Aorta (tissue), 5 donors: ENCODE measurements around the gene EXD3. TPM values are rescaled to one million over a fixed set of nuclear protein-coding genes. Genes with fewer than 3 reads are reported as not detected.

Experiments used
- ATAC-seq: fragments of 200-7000 bp; cut with Tn5 transposase; one replicate; pipeline ENCODE4 v1.9.1; 2022; ENCODE audit warnings: moderate library complexity; ENCODE audit not compliant: low FRiP score
- DNase-seq, 2 donors: peaks; one replicate each; pipeline ENCODE4 v3.0.0-alpha.2; 2020
- H3K27ac ChIP-seq, 2 donors: one replicate each; pipeline ENCODE4 v1.5.1; 2013; ENCODE audit warnings: low read length in 2 of 2, mild to moderate bottlenecking in 2 of 2, moderate library complexity in 2 of 2, control low read depth in 1 of 2, inconsistent platforms in 1 of 2, low read depth in 1 of 2
- H3K27me3 ChIP-seq, 2 donors: one replicate each; pipeline ENCODE4 v1.6.1; 2013; ENCODE audit warnings: control low read depth in 1 of 2, low read length in 1 of 2, mild to moderate bottlenecking in 1 of 2, moderate library complexity in 1 of 2; ENCODE audit not compliant: insufficient read depth in 2 of 2, control insufficient read depth in 1 of 2
- H3K36me3 ChIP-seq, 2 donors: one replicate each; pipeline ENCODE4 v1.6.1; 2013; ENCODE audit warnings: control low read depth in 1 of 2, low read length in 1 of 2, mild to moderate bottlenecking in 1 of 2; ENCODE audit not compliant: insufficient read depth in 2 of 2, control insufficient read depth in 1 of 2
- H3K4me1 ChIP-seq, 2 donors: one replicate each; pipeline ENCODE4 v1.6.1; 2013; ENCODE audit warnings: low read length in 2 of 2, control low read depth in 1 of 2, mild to moderate bottlenecking in 1 of 2, moderate library complexity in 1 of 2; ENCODE audit not compliant: insufficient read depth in 2 of 2, control insufficient read depth in 1 of 2
- H3K4me3 ChIP-seq, 2 donors: one replicate each; pipeline ENCODE4 v1.5.1; 2013; ENCODE audit warnings: low read length in 2 of 2, control low read depth in 1 of 2, mild to moderate bottlenecking in 1 of 2
- H3K9me3 ChIP-seq: one replicate; pipeline ENCODE4 v1.6.1; 2013; ENCODE audit warnings: mild to moderate bottlenecking, low read length; ENCODE audit not compliant: control insufficient read depth
- WGBS, 2 donors: extraction: QIAGEN DNeasy Blood & Tissue Kit; methylation state at CpG; one replicate each; pipeline ENCODE4 v1.1.7; 2013; 5-methylcytosine and 5-hydroxymethylcytosine counted together
- intact Hi-C, 2 donors: fragments of 100-400 bp; cut with DNase I; formaldehyde crosslinking; loops; one replicate each; pipeline versions ENCODE4 v1.14.2 to v1.15.0; 2022
- polyA plus RNA-seq, 2 donors: library from polyadenylated mRNA; stranded (reverse); fragments of 200-250 nt; gene quantifications; one replicate each; pipeline ENCODE4 v1.2.3, GENCODE V29; 2013
- total RNA-seq, 2 donors: library from RNA; stranded (reverse); fragmentation: NEBNext Ultra II Directional; extraction: Animal tissue kit (Norgen Biotek cat#: 25700); gene quantifications; one replicate each; pipeline ENCODE4 v1.2.1, GENCODE V29; 2021
- donor health status: healthy with polysubstance abuse.
- donor health status: Bipolar disorder and iron deficiency.
- donor health status: DM: no; HTN: no; CAD: no.
- donor health status: DM: no; HTN: no; CAD: no.
- donor health status: DM: yes; HTN: yes; CAD: no.

EXD3 gene
- total and polyA plus RNA-seq, 4 donors, result 15.9 to 96.8 (median 30.0) TPM

GRCh38 chr9:137435980-137436760 lies 13.2 kb upstream of the EXD3 start:
- no peaks in the 10 kb centered on the region for H3K36me3 ChIP-seq
- H3K4me1 ChIP-seq, result no peaks in the 10 kb centered on the region
- intact Hi-C loops, result no loop called here
- WGBS, 2 donors, result 56 to 63% methylated on average over 31 to 42 of the region's 42 CpGs
- DNase-seq (peak; percentile 87 to 94), ATAC-seq (peak; percentile 53)
- H3K27ac ChIP-seq, result no peak overlapping the region
- no peaks in the 10 kb centered on the region for H3K27me3 ChIP-seq
- no peaks in the 10 kb centered on the region for H3K9me3 ChIP-seq
- H3K4me3 ChIP-seq, result no peak overlapping the region

GRCh38 chr9:137435381-137435891 lies 12.5 kb upstream of the EXD3 start:
- ATAC-seq (no peak), DNase-seq (no peak)
- Histone ChIP-seq H3K4me1 (no peaks in the 10 kb centered on the region), H3K4me3 (no peak overlapping the region), H3K27ac (no peak overlapping the region), H3K27me3 (no peaks in the 10 kb centered on the region), H3K36me3 (no peaks in the 10 kb centered on the region), H3K9me3 (no peaks in the 10 kb centered on the region)
- intact Hi-C loops, result no loop called here
- 81 to 82% methylated on average over 20 of the region's 20 CpGs for WGBS, 2 donors

GRCh38 chr9:137434498-137435380 lies 11.8 kb upstream of the EXD3 start:
- intact Hi-C loops, result no loop called here
- 89 to 93% methylated on average over 39 to 43 of the region's 43 CpGs for WGBS, 2 donors
- H3K27me3 ChIP-seq, result no peaks in the 10 kb centered on the region

GRCh38 chr9:137433916-137434431 lies 11.0 kb upstream of the EXD3 start:
- intact Hi-C loops, result no loop called here
- no peak overlapping the region for H3K27ac ChIP-seq
- DNase-seq (peak; percentile 48 to 72), ATAC-seq (no peak)
- H3K36me3 ChIP-seq, result no peaks in the 10 kb centered on the region
- H3K27me3 ChIP-seq, result no peaks in the 10 kb centered on the region
- H3K4me1 ChIP-seq, result no peaks in the 10 kb centered on the region
- no peak overlapping the region for H3K4me3 ChIP-seq
- H3K9me3 ChIP-seq, result no peaks in the 10 kb centered on the region
- WGBS, 2 donors, result 89 to 91% methylated on average over 16 to 26 of the region's 26 CpGs

More at GRCh38 chr9:137434498-137435380, 11.8 kb upstream of the EXD3 start:
- H3K4me3 ChIP-seq, result no peak overlapping the region
- H3K36me3 ChIP-seq, result no peaks in the 10 kb centered on the region
- DNase-seq (peak; percentile 53 to 77), ATAC-seq (no peak)
- no peaks in the 10 kb centered on the region for H3K4me1 ChIP-seq
- H3K9me3 ChIP-seq, result no peaks in the 10 kb centered on the region
- no peak overlapping the region for H3K27ac ChIP-seq

GRCh38 chr9:137433349-137433915 lies 10.5 kb upstream of the EXD3 start:
- Histone ChIP-seq H3K4me3 (no peak overlapping the region), H3K9me3 (no peaks in the 10 kb centered on the region), H3K27me3 (no peaks in the 10 kb centered on the region), H3K36me3 (no peaks in the 10 kb centered on the region), H3K27ac (no peak overlapping the region), H3K4me1 (no peaks in the 10 kb centered on the region)
- WGBS, 2 donors, result 84 to 87% methylated on average over 18 to 19 of the region's 19 CpGs
- no peak for ATAC-seq
- intact Hi-C loops, result no loop called here
- peak; percentile 41 to 77 for DNase-seq

GRCh38 chr9:137432687-137433348 lies 9.9 kb upstream of the EXD3 start:
- Histone ChIP-seq H3K4me1 (no peaks in the 10 kb centered on the region), H3K27ac (no peak overlapping the region), H3K9me3 (no peaks in the 10 kb centered on the region), H3K27me3 (no peaks in the 10 kb centered on the region), H3K4me3 (no peak overlapping the region), H3K36me3 (no peaks in the 10 kb centered on the region)
- intact Hi-C loops, result no loop called here
- peak; percentile 42 to 73 for DNase-seq
- 93 to 96% methylated on average over 19 to 20 of the region's 20 CpGs for WGBS, 2 donors
- ATAC-seq, result no peak

GRCh38 chr9:137431416-137431931 lies 8.5 kb upstream of the EXD3 start:
- Histone ChIP-seq H3K4me1 (no peaks in the 10 kb centered on the region), H3K27ac (no peak overlapping the region), H3K27me3 (no peaks in the 10 kb centered on the region), H3K9me3 (no peaks in the 10 kb centered on the region), H3K4me3 (no peak overlapping the region), H3K36me3 (no peaks in the 10 kb centered on the region)
- intact Hi-C loops, result no loop called here
- DNase-seq (peak; percentile 40 to 68), ATAC-seq (no peak)
- 89 to 91% methylated on average over 21 of the region's 21 CpGs for WGBS, 2 donors
